ENCODE data around the gene TIMD4. TPM values are rescaled to one million over a fixed set of nuclear protein-coding genes. Genes with fewer than 3 reads are reported as not detected.
"Not testable (repeated sequence)": the region's sequence is repeated elsewhere in the genome, so short reads cannot be mapped to it uniquely, and the experiment has no call there.

Gene TIMD4
- total RNA-seq, 1 donor from 2014 or later, result not detected

GRCh38 chr5:156950716-156951115 lies 12.3 kb downstream of the TIMD4 start:
- Histone ChIP-seq H3K4me1 (no peaks in the 10 kb centered on the region), H3K4me3 (no peak overlapping the region), H3K27me3 (no peaks in the 10 kb centered on the region), H3K27ac (no peak overlapping the region), H3K9me3 (no peaks in the 10 kb centered on the region), H3K36me3 (no peaks in the 10 kb centered on the region)
- no peak for TF ChIP-seq CTCF (IDR thresholded peaks at IDR 0.05)
- DNase-seq (no peak), ATAC-seq (no peak)
- intact Hi-C loops (cut with DNase I), result no loop called here

- Histone ChIP-seq H3K4me3 (no peak overlapping the region), H3K4me1 (no peaks in the 10 kb centered on the region), H3K36me3 (no peaks in the 10 kb centered on the region), H3K27me3 (no peaks in the 10 kb centered on the region), H3K9me3 (no peaks in the 10 kb centered on the region), H3K27ac (no peak overlapping the region)
- ATAC-seq (no peak), DNase-seq (no peak)
- TF ChIP-seq CTCF (IDR thresholded peaks at IDR 0.05), result no peak
- intact Hi-C loops (cut with DNase I), result no loop called here
These were observed 13.6 kb downstream of the TIMD4 start for GRCh38 chr5:156949424-156949823.

- intact Hi-C loops (cut with DNase I), result no loop called here
- DNase-seq, result no peak
These were observed 15.1 kb downstream of the TIMD4 start for GRCh38 chr5:156947925-156948324.

GRCh38 chr5:156942064-156942463 lies 21.0 kb downstream of the TIMD4 start:
- Histone ChIP-seq H3K27me3 (no peaks in the 10 kb centered on the region), H3K27ac (no peak overlapping the region), H3K9me3 (no peaks in the 10 kb centered on the region), H3K4me1 (no peaks in the 10 kb centered on the region), H3K4me3 (no peak overlapping the region), H3K36me3 (no peaks in the 10 kb centered on the region)
- TF ChIP-seq CTCF (IDR thresholded peaks at IDR 0.05), result no peak
- DNase-seq (no peak), ATAC-seq (no peak)
- intact Hi-C loops (cut with DNase I), result no loop called here

More at GRCh38 chr5:156947925-156948324, 15.1 kb downstream of the TIMD4 start:
- H3K9me3 ChIP-seq, result no peaks in the 10 kb centered on the region
- H3K27me3 ChIP-seq, result no peaks in the 10 kb centered on the region
- no peaks in the 10 kb centered on the region for H3K4me1 ChIP-seq
- TF ChIP-seq CTCF (IDR thresholded peaks at IDR 0.05), result no peak
- H3K27ac ChIP-seq, result no peak overlapping the region
- no peak overlapping the region for H3K4me3 ChIP-seq
- no peaks in the 10 kb centered on the region for H3K36me3 ChIP-seq
- ATAC-seq, result no peak

GRCh38 chr5:156940462-156940861 lies 22.6 kb downstream of the TIMD4 start:
- DNase-seq; H3K4me1 ChIP-seq; H3K36me3 ChIP-seq; ATAC-seq; H3K9me3 ChIP-seq; H3K27ac ChIP-seq; intact Hi-C loops (cut with DNase I); H3K4me3 ChIP-seq; H3K27me3 ChIP-seq: not testable (repeated sequence)

- Histone ChIP-seq H3K27me3 (no peaks in the 10 kb centered on the region), H3K9me3 (no peaks in the 10 kb centered on the region), H3K4me1 (no peaks in the 10 kb centered on the region), H3K27ac (no peak overlapping the region), H3K4me3 (no peak overlapping the region), H3K36me3 (no peaks in the 10 kb centered on the region)
- intact Hi-C loops (cut with DNase I), result no loop called here
- no peak for TF ChIP-seq CTCF (IDR thresholded peaks at IDR 0.05)
- ATAC-seq (no peak), DNase-seq (no peak)
These were observed 26.1 kb downstream of the TIMD4 start for GRCh38 chr5:156936972-156937371.
